ENCODE measurements around the gene CCNH. TPM values are rescaled to one million over a fixed set of nuclear protein-coding genes. Genes with fewer than 3 reads are reported as not detected.

The CCNH gene
- total RNA-seq, 1 donor from 2014 or later: 62.4 TPM

DNA sequence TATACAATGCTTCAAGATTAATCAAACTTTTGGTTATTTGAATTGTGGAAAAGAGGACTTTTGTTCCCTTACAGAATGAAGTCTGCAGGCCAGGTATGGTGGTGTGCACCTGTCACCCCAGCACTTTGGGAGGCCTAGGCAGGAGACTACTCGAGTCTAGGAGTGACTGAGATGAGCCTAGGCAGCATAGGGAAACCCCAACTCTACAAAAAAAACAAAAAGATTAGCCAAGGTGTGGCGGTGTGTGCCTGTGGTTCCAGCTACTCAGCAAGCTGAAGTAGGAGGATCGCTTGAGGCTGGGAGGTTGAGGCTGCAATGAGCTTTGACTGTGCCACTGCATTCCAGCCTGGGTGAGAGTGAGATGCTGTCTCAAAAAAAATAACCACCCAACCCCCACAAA is 9.3 kb downstream of the CCNH start:
- DNase-seq: no peak

DNA sequence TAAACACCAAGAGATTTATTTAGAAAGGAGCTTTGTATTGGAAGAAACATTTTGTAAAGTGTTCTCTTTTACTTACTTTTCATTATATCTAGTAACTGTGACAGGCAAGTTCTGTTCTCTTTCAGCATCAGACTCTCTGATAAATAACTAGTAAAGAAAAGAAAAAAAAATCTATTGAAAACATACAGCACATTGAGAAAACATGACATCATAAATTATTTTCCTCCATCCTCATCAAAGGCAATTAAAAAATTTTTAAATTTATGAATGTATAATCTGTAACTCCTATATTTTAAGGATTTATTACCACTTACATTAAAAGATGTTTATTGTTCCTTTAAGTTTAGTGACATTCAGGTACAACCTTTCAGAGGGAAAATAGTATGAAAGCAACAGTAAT is 11.1 kb downstream of the CCNH start:
- DNase-seq: no peak

DNA sequence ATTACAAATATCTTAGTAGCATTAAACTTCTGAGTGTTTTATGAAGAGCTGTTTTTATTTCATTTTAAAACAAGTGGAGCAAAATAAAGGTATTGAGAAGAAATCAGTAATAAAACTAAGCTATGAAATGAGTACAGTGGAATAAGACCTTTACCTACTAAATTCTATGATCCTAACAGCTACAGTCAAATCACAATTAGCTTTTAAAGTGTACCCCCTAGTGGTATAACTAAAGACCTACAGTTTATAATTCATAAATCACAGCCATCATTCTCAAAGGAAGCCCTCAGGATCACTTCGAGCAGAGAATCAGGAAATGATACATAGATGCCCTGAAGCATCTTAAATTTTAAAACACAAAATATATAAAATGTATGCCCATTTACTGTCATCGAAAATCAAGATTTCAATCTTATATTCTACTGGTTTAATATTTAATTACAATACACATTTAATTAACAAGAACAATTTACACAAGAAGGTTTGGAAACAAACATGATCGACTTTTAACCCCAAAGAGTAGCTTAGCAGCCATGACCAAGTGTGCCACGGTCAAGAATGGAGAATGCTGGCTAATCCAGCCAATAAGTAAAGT is 12.3 kb downstream of the CCNH start:
- peak; percentile 19 for DNase-seq

DNA sequence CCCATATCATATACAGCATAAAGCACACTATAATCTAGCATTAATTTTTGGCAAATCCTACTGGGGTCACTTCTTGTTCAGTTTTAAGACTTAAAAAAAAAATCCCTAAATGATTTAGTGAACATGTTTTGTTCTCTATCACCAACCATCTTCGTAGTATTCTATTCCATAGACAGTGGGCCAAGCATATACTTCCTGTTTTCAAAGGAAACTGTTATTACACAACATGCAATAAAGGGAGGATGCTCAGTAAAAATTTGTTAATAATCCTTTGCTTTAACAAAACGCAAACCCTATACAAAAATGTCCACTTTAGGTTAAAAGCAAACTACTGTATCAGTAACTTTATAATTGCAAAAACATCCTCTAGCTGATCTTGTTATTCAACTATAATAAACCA is 13.0 kb downstream of the CCNH start:
- DNase-seq: no peak

DNA sequence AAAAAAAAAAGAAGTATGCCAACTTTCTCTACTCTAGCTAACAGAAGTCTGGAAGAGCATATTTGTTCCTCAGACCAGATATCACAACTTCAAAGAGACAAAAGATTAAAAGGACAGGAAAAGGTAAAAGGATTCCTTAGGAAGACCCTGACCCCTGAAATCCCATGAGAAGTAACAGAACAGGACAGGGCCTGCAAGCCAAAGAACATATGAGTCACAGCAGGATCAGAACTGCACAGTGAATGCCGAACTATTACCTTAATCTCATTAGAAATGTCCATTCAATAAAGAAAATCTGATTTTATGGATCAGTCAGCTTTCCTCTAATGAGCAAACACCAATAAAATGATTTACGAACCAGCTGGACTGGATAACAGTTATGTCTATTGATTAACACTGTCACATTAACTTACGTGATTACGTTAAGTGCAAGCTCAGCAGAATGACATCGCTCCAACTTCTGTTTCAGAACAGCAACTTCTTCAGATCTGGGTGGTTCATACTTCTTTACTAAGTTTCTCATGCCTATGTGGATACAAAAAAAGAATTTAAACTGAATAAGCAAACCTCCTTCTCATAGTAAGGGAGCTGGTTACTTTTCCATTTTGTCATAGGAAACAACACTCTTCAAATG is 13.6 kb downstream of the CCNH start:
- no peak for DNase-seq

DNA sequence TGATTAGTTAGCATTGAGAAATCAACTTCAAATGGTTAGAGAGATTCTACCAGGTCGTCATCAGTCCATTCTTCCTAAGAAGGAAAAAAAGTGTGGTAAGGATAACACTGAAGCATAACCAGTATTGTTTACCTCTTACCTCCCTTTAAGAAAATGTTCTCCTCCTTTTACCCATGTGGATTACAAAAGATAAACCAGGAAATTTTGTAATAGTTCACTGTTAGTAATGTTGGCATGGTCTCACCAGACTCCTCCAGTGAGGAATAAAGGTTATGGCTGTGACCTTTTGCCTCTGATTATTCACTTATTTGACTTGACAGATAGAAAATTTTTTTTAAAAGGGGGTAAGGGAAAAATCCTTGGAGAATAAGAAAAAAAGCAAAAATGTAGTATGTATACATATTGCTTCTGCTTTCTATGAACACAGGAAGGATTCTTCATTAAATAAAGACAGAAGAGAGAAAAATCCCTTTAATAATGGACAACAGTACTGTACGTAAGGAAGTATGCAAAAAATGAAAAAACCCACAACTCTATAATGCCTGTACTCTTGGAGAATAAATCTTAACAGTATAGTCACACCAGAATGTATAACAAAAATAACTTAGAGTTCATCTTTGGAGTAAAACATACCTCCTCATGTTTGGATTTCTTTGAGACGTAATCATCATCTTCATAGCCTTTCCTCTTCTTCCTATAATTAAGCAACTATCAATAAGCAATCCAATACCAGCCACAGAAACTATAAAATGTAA is 18.1 kb downstream of the CCNH start:
- DNase-seq: no peak

DNA sequence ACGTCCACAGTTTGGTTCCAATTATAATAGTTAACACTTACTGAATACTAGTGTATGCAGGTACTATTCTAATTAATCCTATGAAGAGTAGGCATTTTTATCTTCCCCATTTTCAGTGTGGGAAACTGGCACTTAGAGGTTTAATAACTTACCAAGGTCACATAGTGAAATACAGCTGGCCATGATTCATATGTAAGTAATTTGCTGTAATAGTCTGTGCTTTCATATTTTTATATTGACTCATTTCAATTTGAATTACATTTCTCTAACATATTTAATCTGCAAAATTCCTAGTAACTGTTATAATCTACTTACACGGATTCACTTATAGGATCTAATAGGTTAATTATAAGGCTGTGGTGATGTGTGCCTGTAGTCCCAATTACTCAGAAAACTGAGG is 19.4 kb downstream of the CCNH start:
- no peak for DNase-seq

DNA sequence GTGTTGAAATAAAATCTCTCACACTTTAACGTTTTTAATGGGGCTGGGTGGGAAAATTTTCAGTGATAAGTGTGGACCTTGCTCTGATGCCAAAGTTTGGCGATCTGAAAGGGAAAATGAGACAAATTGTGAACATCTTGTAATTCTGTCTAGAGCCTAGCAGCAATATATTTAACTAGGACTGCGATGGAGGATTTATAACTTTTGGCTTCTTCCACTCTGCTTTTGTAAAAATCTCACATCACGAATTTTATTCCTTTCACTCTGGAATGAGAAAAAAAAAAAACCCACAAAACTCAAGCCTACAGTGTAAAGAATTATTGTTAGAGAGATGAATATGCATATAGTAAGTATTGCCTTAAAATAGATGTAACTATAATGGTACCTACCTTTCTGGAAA is 19.9 kb downstream of the CCNH start:
- no peak for DNase-seq

DNA sequence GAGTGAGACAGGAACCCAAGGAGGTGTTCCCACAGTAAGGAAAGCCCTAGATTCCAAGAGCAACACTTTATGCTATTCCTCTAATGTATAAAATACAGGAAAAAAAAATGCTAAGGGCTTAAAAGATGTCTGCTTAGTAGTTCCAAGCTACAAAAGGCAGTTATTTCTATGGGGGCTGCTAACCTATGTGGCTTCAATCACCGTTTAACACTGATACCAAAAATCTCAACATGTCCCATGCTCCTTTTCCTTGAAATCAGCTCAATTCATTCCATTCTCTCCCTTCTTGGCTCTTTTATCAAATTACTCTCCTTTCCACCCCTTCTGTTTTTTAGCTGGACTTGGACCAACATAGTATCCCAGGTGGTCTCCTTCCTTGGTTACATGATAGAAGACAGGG is 20.6 kb downstream of the CCNH start:
- no peak for DNase-seq

DNA sequence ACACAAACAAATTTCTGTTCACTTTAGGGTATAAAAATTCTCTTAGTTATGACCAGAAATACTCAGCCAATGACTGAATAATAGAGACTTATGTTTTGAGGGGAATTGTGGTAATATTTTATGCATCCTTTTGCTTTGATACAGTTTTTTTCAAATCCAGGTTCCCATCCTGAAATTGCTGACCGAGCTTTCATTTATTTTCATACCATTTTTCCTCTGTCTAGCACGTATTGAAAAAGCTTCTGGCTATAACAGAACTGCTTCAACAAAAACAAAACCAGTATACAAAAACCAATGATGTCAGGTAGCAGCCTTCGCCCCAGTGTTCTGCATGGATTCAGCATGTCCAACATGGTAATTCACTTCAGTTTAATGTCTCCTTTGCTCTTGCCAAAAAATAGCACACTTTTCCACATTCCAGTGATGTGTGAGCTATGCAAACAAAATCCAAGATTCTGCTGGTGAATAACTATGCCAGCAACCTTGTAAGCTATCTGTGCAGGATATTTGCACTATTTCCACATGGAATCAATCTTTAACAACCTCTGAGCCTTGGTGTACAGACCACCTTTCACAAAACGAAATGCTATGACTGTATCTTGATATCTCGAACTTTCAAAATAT is 22.0 kb downstream of the CCNH start:
- no peak for DNase-seq

DNA sequence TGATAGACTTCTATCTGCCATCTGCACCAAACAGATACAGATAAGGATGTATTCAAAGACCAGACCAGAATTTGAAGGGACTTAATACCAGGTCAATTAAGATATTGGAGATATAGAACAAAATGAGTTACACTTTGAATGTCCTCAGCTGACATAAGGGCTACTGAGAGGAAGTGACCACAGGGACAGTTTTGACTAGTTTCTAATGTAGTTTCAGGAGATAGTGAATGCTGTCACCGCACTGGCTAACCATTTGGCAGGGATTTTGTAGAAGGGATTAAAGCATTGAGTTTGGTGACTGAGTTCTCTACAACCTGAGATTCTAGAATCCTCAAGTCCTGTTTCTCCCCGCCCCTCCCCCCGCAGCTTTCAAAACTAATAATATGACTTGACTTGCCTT is 22.7 kb downstream of the CCNH start:
- DNase-seq: no peak

DNA sequence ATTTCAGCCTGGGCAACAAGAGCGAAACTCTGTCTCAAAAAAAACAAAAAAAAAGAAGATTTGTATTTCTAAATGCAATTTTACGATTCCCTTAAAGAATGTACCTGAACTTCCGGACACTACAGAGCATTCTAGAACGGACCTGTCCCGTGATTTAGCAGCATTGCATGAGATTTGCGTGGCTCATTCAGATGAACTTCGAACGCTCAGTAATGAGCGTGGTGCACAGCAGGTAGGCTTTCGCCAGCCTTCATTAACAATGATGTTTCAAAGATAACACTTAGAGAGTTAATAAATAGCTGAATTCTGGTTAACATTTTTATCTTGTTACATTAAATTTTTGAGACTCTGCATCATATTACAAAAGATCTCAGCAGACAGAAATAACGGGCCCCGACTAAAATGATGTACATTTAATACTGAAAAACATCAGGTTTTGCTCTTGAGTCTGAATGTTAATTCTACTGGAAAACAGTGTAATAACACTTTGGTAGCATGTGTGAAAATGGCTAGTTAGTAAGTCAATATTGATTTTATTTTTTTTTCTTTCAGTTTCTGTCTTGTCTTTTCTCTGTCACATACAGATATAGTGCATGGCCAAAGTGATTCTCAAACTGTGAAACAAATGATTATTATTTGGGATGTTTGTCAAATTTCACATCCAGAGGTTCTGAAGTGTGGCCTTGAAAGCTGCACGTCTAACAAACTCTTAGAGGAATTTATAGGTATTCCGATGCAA is 23.3 kb downstream of the CCNH start:
- no peak for DNase-seq

DNA sequence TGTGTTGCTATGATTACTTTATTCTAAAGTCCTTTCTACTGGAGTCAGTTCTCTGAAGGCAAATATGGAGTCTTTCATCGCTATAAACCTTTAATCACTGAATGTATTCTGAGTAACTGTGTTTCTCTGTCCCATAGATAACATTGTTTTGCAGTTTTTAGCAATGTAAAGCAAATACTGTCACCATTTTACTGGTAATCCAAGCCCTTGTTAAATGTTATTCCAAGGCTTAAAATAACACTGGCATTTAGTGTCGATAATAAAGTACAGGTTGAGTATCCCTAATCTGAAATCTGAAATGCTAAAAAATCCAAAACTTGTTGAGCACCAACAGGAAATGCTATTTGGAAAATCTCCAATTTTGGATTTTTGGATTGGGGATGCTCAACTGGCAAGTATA is 24.6 kb downstream of the CCNH start:
- DNase-seq: no peak

DNA sequence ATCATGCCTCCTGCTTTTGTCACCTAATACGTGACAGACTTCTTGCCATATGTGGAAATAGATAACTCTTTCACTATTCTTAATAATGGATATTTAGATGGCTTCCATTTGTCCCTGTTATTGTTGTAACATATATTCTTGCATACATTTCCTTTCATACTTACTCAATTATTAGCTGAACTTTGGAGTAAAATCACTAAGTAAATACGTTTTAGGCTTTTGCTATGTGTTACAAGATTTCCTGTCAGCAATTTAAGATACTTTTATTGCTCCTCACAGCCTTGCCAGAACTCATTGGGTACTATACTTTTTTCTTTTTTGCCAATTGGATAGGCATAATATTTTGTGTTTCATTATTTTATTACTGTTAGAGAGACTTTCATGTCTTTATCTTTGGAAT is 26.9 kb downstream of the CCNH start:
- no peak for DNase-seq

DNA sequence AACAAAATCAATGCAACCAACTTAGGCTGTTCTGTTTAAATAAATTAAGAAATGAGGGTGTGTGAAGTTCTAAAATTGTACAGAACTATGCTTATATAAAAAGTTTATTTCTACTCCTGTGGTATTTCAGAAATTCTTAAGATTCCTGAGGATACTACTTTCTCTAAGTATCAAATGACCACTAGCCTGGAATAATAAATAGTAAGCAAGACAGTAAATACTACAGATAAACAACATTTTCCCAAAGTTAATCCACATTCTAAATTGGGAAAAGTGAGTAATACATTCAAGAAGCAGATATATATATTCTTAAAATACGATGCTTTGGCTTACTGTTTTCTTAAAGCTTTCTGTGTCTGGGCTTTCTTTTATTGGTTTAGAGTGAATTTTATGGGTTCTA is 29.5 kb downstream of the CCNH start:
- DNase-seq: no peak

DNA sequence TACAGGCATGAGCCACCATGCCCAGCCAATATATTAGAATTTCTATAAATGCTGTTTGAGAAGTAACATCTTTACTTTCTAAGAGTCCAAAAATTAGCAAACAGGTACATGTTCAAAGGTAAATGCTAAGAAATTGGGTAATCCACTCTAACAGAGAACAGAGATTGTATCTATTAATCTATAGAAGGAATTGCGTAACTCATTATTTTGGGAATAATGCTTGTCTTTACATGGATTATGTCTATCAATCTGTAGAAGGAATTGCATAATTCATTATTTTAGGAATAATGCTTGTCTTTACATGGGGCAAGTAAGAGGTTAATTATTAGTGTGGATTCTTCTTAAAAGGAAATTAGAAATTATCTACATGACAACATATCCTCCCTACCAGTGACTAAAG is 30.5 kb downstream of the CCNH start:
- DNase-seq: no peak

DNA sequence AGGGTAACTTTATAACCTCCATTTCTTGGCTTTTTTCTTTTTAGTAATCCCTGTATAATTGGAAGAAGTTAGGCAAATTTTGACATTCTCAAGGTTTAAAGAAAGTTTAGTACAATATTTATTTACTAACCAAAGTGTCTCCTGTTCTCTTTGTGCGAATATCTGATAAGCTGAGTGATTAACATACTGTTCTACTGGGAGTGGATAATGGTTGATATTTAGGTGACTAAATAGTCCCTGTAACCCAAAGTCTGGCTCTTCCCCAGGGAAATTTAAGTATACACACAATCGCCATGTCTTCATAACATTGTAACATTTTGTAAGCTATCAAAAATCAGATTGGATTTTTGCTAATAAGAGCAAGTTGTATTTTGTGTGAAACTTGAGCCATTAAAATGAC is 40.0 kb downstream of the CCNH start:
- no peak for DNase-seq

DNA sequence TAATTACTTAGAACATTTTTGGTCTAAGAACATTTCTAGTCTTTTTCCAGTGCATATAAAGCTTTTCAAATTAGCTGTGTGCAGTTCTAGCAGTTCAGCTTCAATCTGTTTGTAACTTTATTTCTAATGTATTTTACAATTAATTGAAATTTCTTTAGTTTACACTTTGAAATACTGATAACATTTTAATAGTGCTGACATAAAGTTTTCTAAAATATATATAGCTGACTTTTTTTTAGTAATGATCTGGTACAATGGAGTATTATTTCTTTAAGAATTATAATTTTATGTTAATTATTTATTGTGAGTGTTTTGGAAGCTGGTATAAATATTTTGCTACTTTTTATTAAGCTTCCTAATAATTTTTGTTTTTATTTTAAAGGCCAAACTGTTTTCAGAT is 43.3 kb downstream of the CCNH start:
- DNase-seq: no peak

DNA sequence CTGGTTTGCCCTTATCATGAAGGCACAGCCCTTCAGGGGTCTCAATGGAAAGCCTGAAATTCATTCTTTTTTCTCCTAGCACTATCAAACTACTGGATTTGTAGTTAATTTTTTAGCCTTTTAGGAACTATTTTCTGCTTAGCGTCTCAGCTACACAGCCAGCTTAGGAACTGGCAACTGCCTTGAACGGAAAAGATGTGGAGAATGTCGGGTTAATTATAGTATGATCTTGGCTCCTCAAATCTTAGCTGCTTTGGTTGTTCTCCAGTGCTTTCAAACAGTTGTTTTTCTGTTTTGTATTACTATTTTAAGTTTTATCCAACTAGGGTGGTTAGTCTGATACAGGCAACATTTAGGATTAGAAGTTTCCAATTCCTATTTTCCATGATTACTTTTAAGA is 44.1 kb downstream of the CCNH start:
- DNase-seq: no peak

DNA sequence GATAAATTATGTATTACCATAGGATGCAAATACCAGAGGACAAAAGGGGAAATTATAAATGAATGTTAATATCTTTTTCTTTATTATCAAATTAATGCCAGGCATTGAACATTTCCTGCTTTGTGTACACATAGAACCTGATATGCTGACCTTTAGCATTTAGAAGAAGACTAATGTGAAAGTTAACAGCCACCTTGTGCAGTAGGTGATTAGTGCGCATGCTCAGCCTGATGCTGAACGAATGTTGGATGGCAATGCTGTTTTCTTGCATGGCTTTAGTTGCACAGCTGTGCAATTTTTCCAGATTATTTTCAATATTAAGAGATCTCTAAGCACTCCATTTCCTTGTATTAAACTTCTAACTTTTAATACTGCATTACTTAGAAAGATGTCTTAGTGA is 45.5 kb downstream of the CCNH start:
- DNase-seq: no peak

DNA sequence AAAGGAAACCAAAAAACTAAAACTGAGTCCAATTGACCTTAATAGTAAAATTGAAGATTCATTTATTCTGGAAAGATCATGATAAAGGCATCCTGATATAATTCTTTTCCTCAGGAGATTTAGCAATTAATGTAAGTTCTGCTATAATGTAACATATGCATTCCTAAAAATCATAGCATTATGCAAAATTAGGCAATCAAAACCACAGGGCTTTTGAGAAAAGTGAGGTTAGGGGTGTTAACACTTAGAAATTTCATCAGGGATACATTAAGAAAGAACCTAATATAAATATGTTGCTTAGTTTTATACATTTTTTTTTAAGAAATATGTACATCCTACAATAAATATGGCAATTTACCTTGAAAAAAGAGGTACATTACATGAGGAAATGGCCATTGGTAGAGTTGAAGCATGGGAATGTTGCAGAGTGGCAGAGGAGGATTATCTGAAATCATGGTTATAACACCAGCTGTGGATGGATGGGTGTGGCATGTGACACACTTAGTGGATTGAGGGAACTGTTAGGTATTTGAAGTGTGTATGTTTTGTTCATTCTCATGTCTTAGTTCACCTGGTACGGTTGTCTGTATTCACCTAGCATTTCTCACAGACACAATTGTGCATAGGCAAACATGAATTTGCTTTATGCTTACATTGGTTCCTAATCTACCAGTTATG is 51.1 kb downstream of the CCNH start:
- no peak for DNase-seq

DNA sequence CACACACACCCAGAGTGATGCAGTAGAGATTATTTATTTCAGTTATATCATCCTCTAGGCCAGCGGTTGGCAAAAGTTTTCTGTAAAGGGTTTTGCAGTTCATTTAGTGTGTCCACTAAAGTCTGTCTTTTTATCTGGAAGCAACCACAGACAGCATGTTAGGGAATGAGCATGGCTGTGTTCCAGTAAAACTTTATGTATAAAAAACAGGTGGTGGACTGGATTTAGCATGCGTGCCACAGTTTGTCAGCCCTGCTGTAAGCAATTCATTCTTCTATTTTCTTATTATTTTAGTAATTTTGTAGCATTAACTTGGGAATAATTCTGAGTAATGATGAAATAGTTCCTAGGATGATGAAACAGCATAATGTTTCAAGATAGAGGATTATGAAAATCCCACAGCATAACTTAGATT is 51.7 kb downstream of the CCNH start:
- DNase-seq: peak; percentile 28
